ENCODE results near the gene CBFA2T3.

Gene CBFA2T3

GRCh38 chr16:88976366-88977017, 515 bp downstream of the CBFA2T3 start:
- no peak for DNase-seq (ENCODE audit: low read depth in 3 of 3)

DNA sequence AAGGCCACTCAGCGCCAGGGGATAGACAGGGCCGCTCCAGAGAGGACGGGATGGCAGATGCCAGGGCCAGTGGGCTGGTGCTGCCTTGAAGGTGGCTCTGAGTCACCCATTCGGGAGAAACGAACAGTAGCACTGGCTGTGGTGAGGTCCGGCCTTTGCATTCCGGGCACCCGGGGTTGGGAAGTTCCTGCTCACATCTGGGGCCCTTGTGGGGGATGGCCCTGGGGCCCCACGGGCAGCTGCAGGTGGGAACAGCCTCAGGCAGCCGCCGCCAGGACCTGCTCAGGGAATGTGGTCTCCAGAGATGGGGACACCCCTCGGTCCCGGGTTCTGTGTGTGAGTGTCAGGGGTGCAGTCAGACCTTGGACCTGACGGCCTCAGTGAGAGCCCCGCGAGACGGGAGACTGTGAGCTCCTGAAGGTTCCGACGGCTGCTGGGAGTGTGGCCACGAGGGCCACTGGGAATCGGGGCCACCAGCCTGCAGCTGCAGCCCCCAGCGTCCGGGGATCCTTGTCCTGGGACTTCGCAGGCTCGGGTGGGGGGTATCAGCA, 1.4 kb downstream of the CBFA2T3 start:
- DNase-seq (ENCODE audit: low read depth in 3 of 3): no peak

DNA sequence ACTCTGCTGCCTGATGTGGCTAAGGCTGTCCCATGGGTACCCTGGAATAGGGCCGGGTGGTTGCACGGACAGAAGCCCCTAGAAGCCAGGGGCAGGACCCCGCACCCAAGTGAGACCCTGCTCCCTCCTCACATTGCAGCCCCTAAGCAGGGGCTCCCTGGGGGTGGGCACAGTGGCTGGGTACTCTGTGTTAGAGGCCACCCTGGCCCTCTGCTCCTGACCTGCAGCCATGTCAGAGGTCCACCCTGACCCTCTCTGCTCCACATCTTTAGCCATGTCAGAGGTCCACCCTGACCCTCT, 2.1 kb downstream of the CBFA2T3 start:
- no peak for DNase-seq (ENCODE audit: low read depth in 3 of 3)

- DNase-seq (ENCODE audit: low read depth in 3 of 3): no peak
Observed at GRCh38 chr16:88974080-88974915, 2.7 kb downstream of the CBFA2T3 start.

GRCh38 chr16:88973415-88974050, 3.5 kb downstream of the CBFA2T3 start:
- no peak for DNase-seq (ENCODE audit: low read depth in 3 of 3)

GRCh38 chr16:88973007-88973410, 4.0 kb downstream of the CBFA2T3 start:
- no peak for DNase-seq (ENCODE audit: low read depth in 3 of 3)

- no peak for DNase-seq (ENCODE audit: low read depth in 3 of 3)
Observed at GRCh38 chr16:88972349-88972748, 4.7 kb downstream of the CBFA2T3 start.

- DNase-seq (ENCODE audit: low read depth in 3 of 3): no peak
Observed at GRCh38 chr16:88971371-88972097, 5.5 kb downstream of the CBFA2T3 start.

GRCh38 chr16:88970539-88971065, 6.4 kb downstream of the CBFA2T3 start:
- DNase-seq (ENCODE audit: low read depth in 3 of 3): no peak

GRCh38 chr16:88970050-88970449, 7.0 kb downstream of the CBFA2T3 start:
- no peak for DNase-seq (ENCODE audit: low read depth in 3 of 3)

- no peak for DNase-seq (ENCODE audit: low read depth in 3 of 3)
Observed at GRCh38 chr16:88969361-88969831, 7.6 kb downstream of the CBFA2T3 start.

DNA sequence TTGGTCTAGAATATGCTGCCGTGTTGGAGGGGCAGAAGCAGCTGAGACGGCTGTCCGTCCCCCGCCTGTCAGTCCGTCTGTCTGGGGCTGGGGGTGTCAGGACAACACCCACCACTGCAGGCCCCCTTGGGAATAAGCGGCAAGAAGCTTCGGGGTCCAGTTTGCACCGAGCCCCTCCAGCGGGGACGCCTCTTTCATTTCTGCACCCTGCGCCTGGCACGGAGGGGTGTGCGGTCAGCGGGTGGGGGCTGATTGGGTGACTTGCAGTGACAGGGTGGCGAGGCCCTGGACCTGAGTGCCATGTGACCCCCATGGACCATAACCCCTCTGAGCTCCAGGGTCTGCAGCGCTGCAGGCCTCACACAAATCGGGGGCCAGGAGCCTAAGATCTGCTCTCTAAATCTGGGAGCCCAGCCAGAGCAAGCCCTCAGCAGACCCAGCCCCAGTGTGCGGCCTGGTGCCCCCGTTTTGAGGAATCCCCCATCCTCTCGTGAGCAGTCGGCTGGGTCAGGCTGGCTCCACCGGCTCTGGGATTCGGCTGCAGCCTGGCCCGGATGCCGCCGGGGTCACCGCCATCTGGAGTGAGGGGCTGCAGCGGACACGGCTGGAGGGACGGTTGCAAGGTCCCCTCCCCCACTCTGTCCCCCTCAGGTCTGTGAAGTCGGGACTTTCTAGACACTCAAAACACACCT, 8.3 kb downstream of the CBFA2T3 start:
- DNase-seq (ENCODE audit: low read depth in 3 of 3): no peak

DNA sequence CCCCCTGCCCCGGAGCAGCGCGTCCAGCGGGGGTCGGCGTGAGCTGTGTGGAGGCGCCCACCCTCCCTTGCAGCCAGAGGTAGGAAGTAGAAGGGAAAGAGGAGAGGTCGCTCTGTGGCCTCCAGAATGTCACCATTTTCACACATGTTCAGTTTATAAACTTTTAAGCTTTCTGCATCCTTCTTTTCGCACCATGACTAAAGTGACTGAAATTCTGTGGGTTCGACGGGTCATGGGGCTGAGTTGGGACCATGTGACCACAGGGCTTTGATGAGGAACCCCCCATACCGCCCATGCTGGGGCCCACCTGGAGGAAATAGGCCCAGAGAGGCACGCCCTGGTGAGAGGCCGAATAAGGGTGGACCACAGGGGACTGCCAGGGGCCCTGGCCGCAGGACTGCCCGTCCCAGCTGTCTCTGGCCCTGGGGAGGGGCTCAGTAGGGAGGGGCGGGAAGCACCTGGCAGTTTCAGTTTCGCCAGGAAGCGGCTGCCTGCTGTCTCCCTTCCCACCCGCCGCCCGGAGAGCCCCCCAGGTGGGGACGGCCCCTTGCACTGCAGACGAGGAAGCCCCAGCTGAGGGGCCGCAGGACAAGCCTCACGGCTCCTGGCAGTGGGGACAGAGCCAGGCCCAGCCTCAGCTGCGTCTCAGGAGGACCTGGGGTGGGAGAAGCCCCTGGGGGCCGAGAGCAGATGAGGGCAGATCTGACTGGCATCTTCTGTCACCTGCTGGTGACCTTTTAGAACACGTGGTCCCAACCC, 9.0 kb downstream of the CBFA2T3 start:
- no peak for DNase-seq (ENCODE audit: low read depth in 3 of 3)

DNA sequence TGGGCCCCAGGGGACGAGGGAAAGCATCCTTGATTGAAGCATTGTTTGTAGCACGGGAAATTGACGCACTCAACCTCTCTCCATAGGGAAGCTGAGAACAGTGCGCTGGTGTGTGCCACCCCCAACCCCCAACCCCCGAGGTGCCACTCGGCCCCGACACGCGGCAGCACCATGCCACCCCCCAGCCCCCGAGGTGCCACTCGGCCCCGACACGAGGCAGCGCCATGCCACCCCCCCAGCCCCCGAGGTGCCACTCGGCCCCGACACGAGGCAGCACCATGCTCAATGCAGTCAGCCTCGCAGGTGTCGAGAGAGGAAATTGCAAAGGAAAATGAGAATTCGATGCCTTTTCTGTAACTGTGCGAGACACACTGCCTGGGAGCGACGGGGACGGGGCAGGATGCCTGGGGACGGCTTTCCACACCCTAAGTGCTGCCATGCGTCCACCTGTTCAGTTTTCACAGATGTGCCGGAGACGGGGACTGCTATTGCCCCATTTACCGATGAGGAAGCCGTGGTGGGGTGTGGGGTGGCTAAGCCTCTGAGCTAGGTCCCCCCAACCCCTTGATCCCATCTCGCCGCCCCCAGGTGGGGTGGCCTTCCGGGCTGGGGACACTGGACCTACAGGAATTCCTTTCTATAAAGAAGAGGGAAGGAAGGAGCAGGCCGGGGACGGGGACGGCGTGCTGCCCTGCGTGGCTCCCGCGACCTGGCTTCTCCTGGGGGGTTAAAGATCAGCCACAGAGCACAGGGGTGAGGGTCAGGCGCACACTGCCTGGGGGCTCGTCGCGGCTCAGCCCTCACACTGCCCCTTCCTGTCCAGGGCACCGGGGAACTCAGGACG, 9.8 kb downstream of the CBFA2T3 start:
- no peak for DNase-seq (ENCODE audit: low read depth in 3 of 3)

DNA sequence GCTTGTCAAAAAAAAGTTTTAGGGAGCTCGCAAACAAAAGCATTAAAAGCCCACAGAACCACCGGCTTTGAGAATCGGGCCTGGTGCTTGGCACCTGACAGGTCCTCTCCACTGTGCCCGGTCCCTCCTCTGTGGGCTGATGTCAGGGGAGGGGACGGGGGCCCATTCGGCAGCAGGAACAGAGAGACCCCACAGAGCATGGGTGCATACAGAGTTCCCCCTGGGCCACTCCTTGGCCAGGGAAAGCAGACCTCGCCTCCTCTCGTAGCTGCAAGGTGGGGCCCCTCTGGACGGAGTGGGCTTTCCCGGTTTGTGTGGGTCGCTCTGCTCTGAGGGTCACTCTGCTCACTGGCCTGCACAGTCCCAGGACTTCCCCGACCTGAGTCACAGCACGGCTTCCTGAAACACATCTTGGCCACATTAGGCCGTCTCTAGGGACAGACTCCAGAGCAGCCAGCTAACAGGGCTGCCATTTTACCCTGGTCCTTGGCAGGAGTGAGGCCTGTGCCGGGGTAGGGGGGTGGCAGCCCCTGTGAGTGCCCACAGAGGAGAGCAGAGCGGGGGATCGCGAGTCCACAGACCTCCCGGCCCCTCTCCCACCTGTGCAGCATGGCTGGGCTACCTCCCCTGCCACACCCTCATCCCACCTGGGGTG, 11.1 kb downstream of the CBFA2T3 start:
- DNase-seq (ENCODE audit: low read depth in 3 of 3): no peak

DNA sequence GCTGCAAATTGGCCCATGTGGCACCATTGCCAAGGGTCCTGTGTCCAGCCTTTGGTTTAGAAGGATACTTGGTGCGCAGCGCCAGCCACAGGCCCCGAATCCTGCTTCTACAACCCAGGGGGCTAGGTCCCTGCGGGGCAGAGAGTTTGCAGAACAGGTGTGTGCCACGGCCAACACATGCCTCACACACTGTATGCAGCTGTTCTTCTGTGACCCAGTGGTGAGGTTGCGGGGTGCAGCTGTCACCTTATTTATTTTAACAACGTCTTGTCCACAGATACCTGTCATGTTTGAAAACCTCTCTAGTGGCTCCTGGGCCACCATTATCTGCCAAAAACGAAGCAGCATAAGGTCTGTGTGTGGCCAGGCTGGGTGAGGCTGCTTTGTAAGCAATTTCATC, 11.6 kb downstream of the CBFA2T3 start:
- no peak for DNase-seq (ENCODE audit: low read depth in 3 of 3)

DNA sequence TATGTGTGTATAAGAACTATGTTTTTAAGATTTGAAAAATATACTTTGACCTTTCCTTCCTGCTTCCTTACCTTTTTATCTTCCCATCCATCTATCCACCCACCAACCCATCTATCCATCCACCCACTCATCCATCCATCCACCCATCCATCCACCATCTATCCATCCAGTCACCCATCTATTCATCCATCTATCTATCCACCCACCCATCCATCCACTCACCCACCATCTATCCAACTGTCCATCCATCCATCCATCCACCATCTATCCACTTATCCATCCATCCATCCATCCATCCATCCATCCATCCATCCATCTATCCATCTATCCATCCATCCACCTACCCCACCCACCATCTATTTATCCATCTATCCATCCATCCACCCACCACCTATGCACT, 12.4 kb downstream of the CBFA2T3 start:
- no peak for DNase-seq (ENCODE audit: low read depth in 3 of 3)

- DNase-seq (ENCODE audit: low read depth in 3 of 3): no peak
Observed at GRCh38 chr16:88963583-88963982, 13.4 kb downstream of the CBFA2T3 start.

All from stimulated activated CD4-positive, alpha-beta T cell treated with anti-CD3 and anti-CD28 coated beads, TNF-alpha, amount 100 ng/mL, for 48 hours (primary cell).